Aorta (tissue), 5 donors: Measurements from ENCODE around the gene POT1. TPM values are rescaled to one million over a fixed set of nuclear protein-coding genes. Genes with fewer than 3 reads are reported as not detected.

ENCODE experiments used
- ATAC-seq: fragments of 200-7000 bp; cut with Tn5 transposase; one replicate; pipeline ENCODE4 v1.9.1; 2022; ENCODE audit warnings: moderate library complexity; ENCODE audit not compliant: low FRiP score
- DNase-seq, 2 donors: peaks; one replicate each; pipeline ENCODE4 v3.0.0-alpha.2; 2020
- H3K27ac ChIP-seq, 2 donors: one replicate each; pipeline ENCODE4 v1.5.1; 2013; ENCODE audit warnings: low read length in 2 of 2, mild to moderate bottlenecking in 2 of 2, moderate library complexity in 2 of 2, control low read depth in 1 of 2, inconsistent platforms in 1 of 2, low read depth in 1 of 2
- H3K27me3 ChIP-seq, 2 donors: one replicate each; pipeline ENCODE4 v1.6.1; 2013; ENCODE audit warnings: control low read depth in 1 of 2, low read length in 1 of 2, mild to moderate bottlenecking in 1 of 2, moderate library complexity in 1 of 2; ENCODE audit not compliant: insufficient read depth in 2 of 2, control insufficient read depth in 1 of 2
- H3K36me3 ChIP-seq, 2 donors: one replicate each; pipeline ENCODE4 v1.6.1; 2013; ENCODE audit warnings: control low read depth in 1 of 2, low read length in 1 of 2, mild to moderate bottlenecking in 1 of 2; ENCODE audit not compliant: insufficient read depth in 2 of 2, control insufficient read depth in 1 of 2
- H3K4me1 ChIP-seq, 2 donors: one replicate each; pipeline ENCODE4 v1.6.1; 2013; ENCODE audit warnings: low read length in 2 of 2, control low read depth in 1 of 2, mild to moderate bottlenecking in 1 of 2, moderate library complexity in 1 of 2; ENCODE audit not compliant: insufficient read depth in 2 of 2, control insufficient read depth in 1 of 2
- H3K4me3 ChIP-seq, 2 donors: one replicate each; pipeline ENCODE4 v1.5.1; 2013; ENCODE audit warnings: low read length in 2 of 2, control low read depth in 1 of 2, mild to moderate bottlenecking in 1 of 2
- H3K9me3 ChIP-seq: one replicate; pipeline ENCODE4 v1.6.1; 2013; ENCODE audit warnings: mild to moderate bottlenecking, low read length; ENCODE audit not compliant: control insufficient read depth
- WGBS, 2 donors: extraction: QIAGEN DNeasy Blood & Tissue Kit; methylation state at CpG; one replicate each; pipeline ENCODE4 v1.1.7; 2013; 5-methylcytosine and 5-hydroxymethylcytosine counted together
- intact Hi-C, 2 donors: fragments of 100-400 bp; cut with DNase I; formaldehyde crosslinking; loops; one replicate each; pipeline versions ENCODE4 v1.14.2 to v1.15.0; 2022
- polyA plus RNA-seq, 2 donors: library from polyadenylated mRNA; stranded (reverse); fragments of 200-250 nt; gene quantifications; one replicate each; pipeline ENCODE4 v1.2.3, GENCODE V29; 2013
- total RNA-seq, 2 donors: library from RNA; stranded (reverse); fragmentation: NEBNext Ultra II Directional; extraction: Animal tissue kit (Norgen Biotek cat#: 25700); gene quantifications; one replicate each; pipeline ENCODE4 v1.2.1, GENCODE V29; 2021
- donor health status: healthy with polysubstance abuse.
- donor health status: Bipolar disorder and iron deficiency.
- donor health status: DM: no; HTN: no; CAD: no.
- donor health status: DM: no; HTN: no; CAD: no.
- donor health status: DM: yes; HTN: yes; CAD: no.

The POT1 gene
- total and polyA plus RNA-seq, 4 donors, result 9.3 to 28.2 (median 21.3) TPM

- WGBS, 2 donors, result 71 to 74% methylated on average over 3 of the region's 3 CpGs
- intact Hi-C loops, result no loop called here
- no peak overlapping the region for H3K4me3 ChIP-seq
Observed at GRCh38 chr7:124810605-124811004, 119.0 kb downstream of the POT1 start.

GRCh38 chr7:124808206-124808605 lies 121.4 kb downstream of the POT1 start:
- no peaks in the 10 kb centered on the region for H3K9me3 ChIP-seq
- H3K27ac ChIP-seq, result no peak overlapping the region
- H3K27me3 ChIP-seq, result no peaks in the 10 kb centered on the region
- ATAC-seq, result no peak
- H3K4me3 ChIP-seq, result no peak overlapping the region
- no peaks in the 10 kb centered on the region for H3K4me1 ChIP-seq
- 76 to 79% methylated on average over 5 of the region's 5 CpGs for WGBS, 2 donors
- no peak for DNase-seq
- no peaks in the 10 kb centered on the region for H3K36me3 ChIP-seq
- intact Hi-C loops, result no loop called here

More at GRCh38 chr7:124810605-124811004, 119.0 kb downstream of the POT1 start:
- Histone ChIP-seq H3K27me3 (no peaks in the 10 kb centered on the region), H3K27ac (no peak overlapping the region), H3K9me3 (no peaks in the 10 kb centered on the region), H3K36me3 (no peaks in the 10 kb centered on the region), H3K4me1 (no peaks in the 10 kb centered on the region)
- DNase-seq (no peak), ATAC-seq (no peak)

- ATAC-seq (no peak), DNase-seq (no peak)
- no peaks in the 10 kb centered on the region for H3K4me1 ChIP-seq
- no peak overlapping the region for H3K27ac ChIP-seq
- intact Hi-C loops, result no loop called here
- no peaks in the 10 kb centered on the region for H3K36me3 ChIP-seq
- no peaks in the 10 kb centered on the region for H3K9me3 ChIP-seq
- no peak overlapping the region for H3K4me3 ChIP-seq
- 88 to 94% methylated on average over 1 of the region's 1 CpG for WGBS, 2 donors
- no peaks in the 10 kb centered on the region for H3K27me3 ChIP-seq
Observed at GRCh38 chr7:124801330-124801895, 128.2 kb downstream of the POT1 start.

- intact Hi-C loops, result no loop called here
- no peaks in the 10 kb centered on the region for H3K27me3 ChIP-seq
Observed at GRCh38 chr7:124800386-124800785, 129.2 kb downstream of the POT1 start.

GRCh38 chr7:124799448-124799847 lies 130.2 kb downstream of the POT1 start:
- no peaks in the 10 kb centered on the region for H3K27me3 ChIP-seq
- no peaks in the 10 kb centered on the region for H3K9me3 ChIP-seq
- WGBS, 2 donors, result 93 to 94% methylated on average over 6 of the region's 6 CpGs
- no peak for DNase-seq
- no peak overlapping the region for H3K4me3 ChIP-seq
- H3K4me1 ChIP-seq, result no peaks in the 10 kb centered on the region
- no peaks in the 10 kb centered on the region for H3K36me3 ChIP-seq
- H3K27ac ChIP-seq, result no peak overlapping the region
- intact Hi-C loops, result no loop called here
- ATAC-seq, result no peak

More at GRCh38 chr7:124800386-124800785, 129.2 kb downstream of the POT1 start:
- Histone ChIP-seq H3K36me3 (no peaks in the 10 kb centered on the region), H3K9me3 (no peaks in the 10 kb centered on the region), H3K27ac (no peak overlapping the region), H3K4me1 (no peaks in the 10 kb centered on the region), H3K4me3 (no peak overlapping the region)
- DNase-seq, result no peak
- WGBS, 2 donors, result 69 to 75% methylated on average over 2 of the region's 2 CpGs
- ATAC-seq, result no peak

GRCh38 chr7:124796771-124797170 lies 132.9 kb downstream of the POT1 start:
- 55 to 73% methylated on average over 2 of the region's 2 CpGs for WGBS, 2 donors
- no peak overlapping the region for H3K27ac ChIP-seq
- H3K27me3 ChIP-seq, result no peaks in the 10 kb centered on the region
- no peaks in the 10 kb centered on the region for H3K9me3 ChIP-seq
- H3K4me1 ChIP-seq, result no peaks in the 10 kb centered on the region
- no peak for ATAC-seq
- H3K36me3 ChIP-seq, result no peaks in the 10 kb centered on the region
- no peak overlapping the region for H3K4me3 ChIP-seq
- DNase-seq, result no peak
- intact Hi-C loops, result no loop called here

- Histone ChIP-seq H3K9me3 (no peaks in the 10 kb centered on the region), H3K27me3 (no peaks in the 10 kb centered on the region), H3K4me1 (no peaks in the 10 kb centered on the region), H3K4me3 (no peak overlapping the region), H3K36me3 (no peaks in the 10 kb centered on the region), H3K27ac (no peak overlapping the region)
- ATAC-seq, result no peak
- 93 to 94% methylated on average over 3 of the region's 3 CpGs for WGBS, 2 donors
- DNase-seq, result no peak
- intact Hi-C loops, result no loop called here
Observed at GRCh38 chr7:124792696-124793095, 136.9 kb downstream of the POT1 start.

GRCh38 chr7:124792002-124792401 lies 137.6 kb downstream of the POT1 start:
- Histone ChIP-seq H3K36me3 (no peaks in the 10 kb centered on the region), H3K27me3 (no peaks in the 10 kb centered on the region), H3K9me3 (no peaks in the 10 kb centered on the region), H3K4me1 (no peaks in the 10 kb centered on the region), H3K27ac (no peak overlapping the region), H3K4me3 (no peak overlapping the region)
- DNase-seq (no peak), ATAC-seq (no peak)
- intact Hi-C loops, result no loop called here

GRCh38 chr7:124791426-124791825 lies 138.2 kb downstream of the POT1 start:
- intact Hi-C loops, result no loop called here
- no peaks in the 10 kb centered on the region for H3K27me3 ChIP-seq
- no peaks in the 10 kb centered on the region for H3K9me3 ChIP-seq
- WGBS, 2 donors, result 32 to 41% methylated on average over 4 of the region's 4 CpGs
- no peak overlapping the region for H3K27ac ChIP-seq
- ATAC-seq (no peak), DNase-seq (no peak)
- H3K4me1 ChIP-seq, result no peaks in the 10 kb centered on the region
- H3K4me3 ChIP-seq, result peak overlapping the region in 1 of 2 donors; percentile 55
- H3K36me3 ChIP-seq, result no peaks in the 10 kb centered on the region
